HepG2 (cell line): ENCODE measurements around the gene SYNE3. TPM values are rescaled to one million over a fixed set of nuclear protein-coding genes. Genes with fewer than 3 reads are reported as not detected.
A peak's percentile ranks its signal among the peaks of the same experiment; 100 is the strongest.

Experiments used
- ATAC-seq: fragments of 200-7000 bp; cut with Tn5 transposase; 3 replicates; pipeline ENCODE4 v1.9.1; 2020; ENCODE audit warnings: mild to moderate bottlenecking, moderate library complexity
- BruUV-seq: library from RNA; stranded (reverse); fragments of 400-500 nt; replicated peaks from 2 replicates; lab custom pipeline; 2021; lab: Mats Ljungman, UMichigan
- CTCF ChIA-PET: fragments of 300-600 bp; formaldehyde crosslinking; extraction: SDS; loops from one replicate; lab custom pipeline; 2021; ENCODE audit warnings: low total read pairs, inconsistent platforms, low intra/inter-chr PET ratio; lab: Yijun Ruan, JAX
- POLR2A ChIA-PET: fragments of 350-600 bp; sonication (Branson Sonifier 250); formaldehyde crosslinking; loops from one replicate; lab custom pipeline; 2020; ENCODE audit warnings: antibody characterized with exemption, inconsistent platforms; lab: Yijun Ruan, JAX
- DNase-seq: peaks from one replicate; pipeline ENCODE4 v3.0.0-alpha.2; 2015; ENCODE audit warnings: low spot score
- FAIRE-seq: peaks from 3 replicates; lab custom pipeline; 2011; peaks lifted over from hg19 to GRCh38; lab: Jason Lieb, UNC
- H2AFZ ChIP-seq: one replicate; pipeline ENCODE4 v1.6.1; 2011; ENCODE audit warnings: low read length, inconsistent platforms
- H3K27ac ChIP-seq: fragments of 300-600 bp; 3 replicates; pipeline ENCODE4 v1.8.0; 2011; ENCODE audit warnings: mixed run types, mild to moderate bottlenecking, mixed read lengths, low read length, inconsistent platforms; ENCODE audit not compliant: insufficient read depth; ENCODE audit errors: extremely low read length
- H3K27me3 ChIP-seq, 2 experiments: fragments of 200-600 bp in 1 of 2; 2 replicates in 1 of 2; 3 replicates in 1 of 2; pipeline versions ENCODE4 v1.6.0 to v1.8.0; 2011; ENCODE audit warnings: low read length in 2 of 2, mild to moderate bottlenecking in 2 of 2, moderate library complexity in 2 of 2, inconsistent platforms in 1 of 2; ENCODE audit not compliant: insufficient read depth in 2 of 2, control insufficient read depth in 1 of 2
- H3K36me3 ChIP-seq, 2 experiments: fragments of 200-600 bp in 1 of 2; replicated peaks in 1 of 2; 2 replicates in 1 of 2; 3 replicates in 1 of 2; pipeline versions ENCODE4 v1.5.1 to v1.8.0; 2011; ENCODE audit warnings: low read length in 2 of 2, inconsistent platforms in 1 of 2; ENCODE audit not compliant: insufficient read depth in 2 of 2, control insufficient read depth in 1 of 2
- H3K4me1 ChIP-seq: 2 replicates; pipeline ENCODE4 v1.5.1; 2012; ENCODE audit warnings: low read length, inconsistent platforms; ENCODE audit not compliant: insufficient read depth
- H3K4me2 ChIP-seq: 2 replicates; pipeline ENCODE4 v1.6.0; 2011; ENCODE audit warnings: low read depth, low read length, inconsistent platforms
- H3K4me3 ChIP-seq, 3 experiments: fragments of 200-600 bp in 1 of 3; sonication (generic), shearing (Covaris generic) in 1 of 3; replicated peaks in 1 of 3; 2 replicates each; pipeline ENCODE4 v1.5.1; 2011 to 2016; ENCODE audit warnings: low read length in 3 of 3, inconsistent platforms in 2 of 3, low read depth in 2 of 3, mild to moderate bottlenecking in 2 of 3, control low read depth in 1 of 3, mixed read lengths in 1 of 3; ENCODE audit not compliant: insufficient read depth in 1 of 3
- H3K79me2 ChIP-seq: one replicate; pipeline ENCODE4 v1.6.1; 2011; ENCODE audit warnings: low read length, inconsistent platforms; ENCODE audit not compliant: insufficient read depth
- H3K9ac ChIP-seq: 2 replicates; pipeline ENCODE4 v1.6.0; 2011; ENCODE audit warnings: mild to moderate bottlenecking, low read depth, low read length, inconsistent platforms; ENCODE audit not compliant: insufficient read depth
- H3K9me3 ChIP-seq: 2 replicates; pipeline ENCODE4 v1.5.1; 2012; ENCODE audit warnings: mild to moderate bottlenecking, low read length
- H4K20me1 ChIP-seq: 2 replicates; pipeline ENCODE4 v1.6.0; 2011; ENCODE audit warnings: inconsistent platforms, mild to moderate bottlenecking, low read length, moderate library complexity; ENCODE audit not compliant: insufficient read depth
- ADNP ChIP-seq: sonication (generic); formaldehyde crosslinking; IDR thresholded peaks from 2 replicates; pipeline ENCODE4 v1.4.0; 2020; ENCODE audit warnings: missing genetic modification reagents
- AHR ChIP-seq: IDR thresholded peaks from 2 replicates; pipeline ENCODE4 v1.6.1; 2018; ENCODE audit warnings: missing genetic modification reagents, missing compliant biosample characterization
- FOXA3 ChIP-seq: IDR thresholded peaks from 2 replicates; pipeline ENCODE4 v1.6.1; 2016; ENCODE audit warnings: missing genetic modification reagents, missing compliant biosample characterization
- JUN ChIP-seq: sonication (generic); formaldehyde crosslinking; IDR thresholded peaks from 2 replicates; pipeline ENCODE4 v1.4.0; 2020; ENCODE audit warnings: mild to moderate bottlenecking, missing genetic modification reagents
- KAT7 ChIP-seq: IDR thresholded peaks from 2 replicates; pipeline ENCODE4 v1.6.1; 2018; ENCODE audit warnings: borderline replicate concordance, missing compliant biosample characterization
- KLF16 ChIP-seq, 2 experiments: sonication (generic) in 1 of 2; formaldehyde crosslinking in 1 of 2; IDR thresholded peaks; 2 replicates each; pipeline versions ENCODE4 v1.6.1 to v1.8.0; 2016 to 2023; ENCODE audit warnings: missing genetic modification reagents in 2 of 2, missing compliant biosample characterization in 1 of 2
- KMT2A ChIP-seq: sonication (generic); formaldehyde crosslinking; IDR thresholded peaks from 2 replicates; pipeline ENCODE4 v1.4.0; 2020; ENCODE audit warnings: missing genetic modification reagents
- MEIS2 ChIP-seq: sonication (generic); formaldehyde crosslinking; IDR thresholded peaks from 2 replicates; pipeline ENCODE4 v1.9.0; 2021; ENCODE audit warnings: mild to moderate bottlenecking, missing genetic modification reagents
- NR2F6 ChIP-seq, 2 experiments: IDR thresholded peaks; 2 replicates each; pipeline ENCODE4 v1.6.1; 2016; ENCODE audit warnings: antibody characterized with exemption in 1 of 2, mild to moderate bottlenecking in 1 of 2
- REPIN1 ChIP-seq: sonication (generic); formaldehyde crosslinking; IDR thresholded peaks from 2 replicates; pipeline ENCODE4 v1.8.0; 2022; ENCODE audit warnings: missing genetic modification reagents, low read depth, mild to moderate bottlenecking, borderline replicate concordance
- RXRB ChIP-seq: IDR thresholded peaks from 2 replicates; pipeline ENCODE4 v1.6.1; 2016; ENCODE audit warnings: borderline replicate concordance, missing genetic modification reagents, missing compliant biosample characterization
- SYNCRIP ChIP-seq: fragments of 200-400 bp; formaldehyde crosslinking; IDR thresholded peaks from 2 replicates; pipeline ENCODE4 v1.6.1; 2018; ENCODE audit warnings: mild to moderate bottlenecking, low read depth, low read length; ENCODE audit not compliant: insufficient read depth
- TBL1XR1 ChIP-seq: fragments of 150-350 bp; IDR thresholded peaks from 2 replicates; pipeline ENCODE4 v1.6.1; 2014; ENCODE audit warnings: borderline replicate concordance, low read length; ENCODE audit not compliant: partially characterized antibody
- ZBTB37 ChIP-seq: sonication (generic); formaldehyde crosslinking; IDR thresholded peaks from 2 replicates; pipeline ENCODE4 v1.4.0; 2020; ENCODE audit warnings: mild to moderate bottlenecking, missing genetic modification reagents
- ZFP36 ChIP-seq: fragments of 150-350 bp; IDR thresholded peaks from 2 replicates; pipeline ENCODE4 v1.6.1; 2018; ENCODE audit warnings: borderline replicate concordance, low read length, low read depth; ENCODE audit not compliant: partially characterized antibody
- ZKSCAN1 ChIP-seq: fragments of 150-350 bp; IDR thresholded peaks from 2 replicates; pipeline ENCODE4 v1.6.1; 2014; ENCODE audit warnings: low read length
- ZMAT3 ChIP-seq: sonication (generic); formaldehyde crosslinking; conservative IDR thresholded peaks from 2 replicates; pipeline ENCODE4 v1.7.0; 2021; ENCODE audit warnings: missing genetic modification reagents
- ZNF12 ChIP-seq: sonication (generic); formaldehyde crosslinking; IDR thresholded peaks from 2 replicates; pipeline ENCODE4 v1.5.0; 2020; ENCODE audit warnings: missing genetic modification reagents
- ZNF570 ChIP-seq: sonication (generic); formaldehyde crosslinking; IDR thresholded peaks from 2 replicates; pipeline ENCODE4 v1.4.0; 2020; ENCODE audit warnings: mild to moderate bottlenecking, missing genetic modification reagents, borderline replicate concordance
- ZNF589 ChIP-seq: sonication (generic); formaldehyde crosslinking; conservative IDR thresholded peaks from 2 replicates; pipeline ENCODE4 v1.8.0; 2022; ENCODE audit warnings: mild to moderate bottlenecking, moderate library complexity, missing genetic modification reagents
- ZNF850 ChIP-seq: sonication (generic); formaldehyde crosslinking; conservative IDR thresholded peaks from 2 replicates; pipeline ENCODE4 v1.9.0; 2021; ENCODE audit warnings: mild to moderate bottlenecking, missing genetic modification reagents
- WGBS: methylation state at CpG from one replicate; pipeline ENCODE4 v1.1.6; 2017; ENCODE audit warnings: low lambda C conversion rate; 5-methylcytosine and 5-hydroxymethylcytosine counted together
- in situ Hi-C: cut with HindIII; loops from 2 replicates; pipeline ENCODE4 v1.10.0; 2017; ENCODE audit warnings: low pct_unique_long_range_greater_than_20kb; ENCODE audit not compliant: extremely low pct_ligation_motif_present
- intact Hi-C: fragments of 100-400 bp; cut with micrococcal nuclease; formaldehyde crosslinking; loops from one replicate; pipeline ENCODE4 v1.10.0; 2022; ENCODE audit not compliant: unreplicated experiment
- polyA plus RNA-seq, 8 experiments: library from polyadenylated mRNA; depleted of rRNA in 3 of 8; stranded (reverse) in 7 of 8; unstranded in 1 of 8; fragments of >200 nt; fragmentation: Illumina TruSeq in 4 of 8; extraction: Trizol in 4 of 8; gene quantifications; 2 replicates each; pipeline versions ENCODE4 v1.2.1 to v1.2.3, GENCODE V29; 2011 to 2016; ENCODE audit warnings: low read depth in 4 of 8, missing spikeins in 1 of 8, mixed read lengths in 1 of 8; ENCODE audit not compliant: insufficient read depth in 1 of 8
- total RNA-seq, 5 experiments: library from RNA; depleted of rRNA; stranded (reverse); fragments of >200 nt; fragmentation: Illumina TruSeq; extraction: Trizol; gene quantifications; 2 replicates each; pipeline ENCODE4 v1.2.3, GENCODE V29; 2016; ENCODE audit warnings: low read depth in 1 of 5
- TF ChIP-seq, protein P1 (sequence below): sonication (generic); formaldehyde crosslinking; IDR thresholded peaks from 2 replicates; pipeline ENCODE4 v1.5.0; 2020; ENCODE audit warnings: mild to moderate bottlenecking, missing genetic modification reagents

The SYNE3 gene
- total and polyA plus RNA-seq, 2 of the 13 experiments (the other 11 are each of a cell fraction or from before 2014, with no cell fraction given), result 7.8 to 8.0 TPM

DNA sequence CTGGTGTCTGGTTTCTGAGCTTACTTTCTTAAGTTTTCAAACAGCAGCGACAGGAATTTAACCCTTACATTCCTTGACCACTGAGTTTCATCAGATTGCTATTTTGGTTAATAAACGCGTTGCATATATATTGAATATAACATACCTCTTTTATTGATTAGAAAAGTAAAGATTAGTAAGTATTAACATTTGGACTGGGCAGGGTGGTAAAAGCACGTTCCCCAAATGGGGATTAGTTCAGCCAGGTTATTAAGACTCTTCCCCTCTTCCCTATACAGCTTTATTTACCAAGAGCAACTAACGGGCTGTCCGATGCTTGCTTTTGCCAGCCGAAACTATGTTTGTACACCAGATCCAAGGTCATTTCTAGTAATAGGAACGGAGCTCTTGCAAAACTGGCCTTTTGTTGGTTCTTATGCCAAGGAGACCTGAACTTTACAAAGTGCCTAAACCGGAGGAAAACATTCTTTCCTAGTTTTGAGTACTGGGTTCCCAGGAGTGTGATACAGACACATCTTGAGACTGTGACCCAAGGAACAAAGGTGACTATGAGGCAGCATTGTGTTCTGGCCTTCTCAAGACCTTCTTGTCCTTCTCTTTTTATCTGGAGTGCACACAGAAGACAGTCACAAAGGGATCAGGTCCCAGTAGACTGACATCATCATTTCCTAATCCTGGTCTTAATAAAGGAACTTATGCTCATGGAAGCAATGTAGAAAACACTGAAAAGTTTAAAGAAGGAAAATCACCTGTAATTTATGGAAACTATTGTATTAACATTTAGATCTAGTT lies 21.0 kb upstream of the SYNE3 start:
- Histone ChIP-seq H2AFZ (no peak overlapping the region), H3K9me3 (no peaks in the 10 kb centered on the region), H3K4me2 (peak overlapping the region; percentile 91), H3K4me1 (peaks cover 48% of the 10 kb centered on the region), H3K27me3 (peaks cover 0 to 2% of the 10 kb centered on the region in 2 experiments; a peak in 1 of 5 replicates), H3K4me3 (peak overlapping the region; percentile 72 to 96 (median 87)), H3K27ac (peak overlapping the region; percentile 78), H4K20me1 (peaks cover 34% of the 10 kb centered on the region), H3K36me3 (peaks cover 0 to 4% of the 10 kb centered on the region in 2 experiments; a peak in 1 of 5 replicates), H3K9ac (peak overlapping the region; percentile 89), H3K79me2 (peaks cover 89% of the 10 kb centered on the region)
- in situ Hi-C loops, result no loop called here
- CTCF ChIA-PET, result no interaction called here
- peak; percentile 10 for ATAC-seq
- peak; percentile 90 for FAIRE-seq
- TSS peak; percentile 33 for BruUV-seq
- intact Hi-C loops, result loop anchor here (1.0 kb wide), 1 partner anchor 11 kb away; no protein-coding TSS in a partner anchor
- 2% methylated on average over 9 of the region's 9 CpGs for WGBS
- peak; percentile 93 for DNase-seq
- POLR2A ChIA-PET, result interaction anchor here (0.9 to 7.5 kb wide), 10 partner anchors 11 to 927 kb away, joined by 3 to 183 read pairs (median 18); partner anchors contain the start of gene SYNE3
- TF ChIP-seq JUN (CRISPR knock-in tag) (peak; percentile 56; the same call in 1 of the 2 replicates), ZNF589 (CRISPR knock-in tag) (no peak), RXRB (CRISPR knock-in tag) (peak; percentile 90), KMT2A (peak; percentile 52; the same call in 1 of the 2 replicates), KAT7 (no peak), REPIN1 (CRISPR knock-in tag) (peak; percentile 73; the same call in 1 of the 2 replicates), ZMAT3 (CRISPR knock-in tag) (no peak), ZNF570 (no peak), SYNCRIP (no peak), ZKSCAN1 (no peak), ZBTB37 (CRISPR knock-in tag) (peak; percentile 90), AHR (no peak; the same call in 1 of the 2 replicates), TBL1XR1 (no peak), NR2F6 (IDR thresholded peaks at IDR 0.05) (peak; percentile 60), NR2F6 (CRISPR knock-in tag; IDR thresholded peaks at IDR 0.05) (peak; percentile 79), FOXA3 (peak; percentile 94), ZFP36 (no peak), ADNP (CRISPR knock-in tag) (no peak), MEIS2 (CRISPR knock-in tag) (no peak), KLF16 (CRISPR knock-in tag; IDR thresholded peaks at IDR 0.05) (peak in 1 of 2 experiments; percentile 85; a peak in 2 of 4 replicates), ZNF850 (CRISPR knock-in tag) (no peak), ZNF12 (peak; percentile 34; the same call in 1 of the 2 replicates)
- TF ChIP-seq, protein P1, sequence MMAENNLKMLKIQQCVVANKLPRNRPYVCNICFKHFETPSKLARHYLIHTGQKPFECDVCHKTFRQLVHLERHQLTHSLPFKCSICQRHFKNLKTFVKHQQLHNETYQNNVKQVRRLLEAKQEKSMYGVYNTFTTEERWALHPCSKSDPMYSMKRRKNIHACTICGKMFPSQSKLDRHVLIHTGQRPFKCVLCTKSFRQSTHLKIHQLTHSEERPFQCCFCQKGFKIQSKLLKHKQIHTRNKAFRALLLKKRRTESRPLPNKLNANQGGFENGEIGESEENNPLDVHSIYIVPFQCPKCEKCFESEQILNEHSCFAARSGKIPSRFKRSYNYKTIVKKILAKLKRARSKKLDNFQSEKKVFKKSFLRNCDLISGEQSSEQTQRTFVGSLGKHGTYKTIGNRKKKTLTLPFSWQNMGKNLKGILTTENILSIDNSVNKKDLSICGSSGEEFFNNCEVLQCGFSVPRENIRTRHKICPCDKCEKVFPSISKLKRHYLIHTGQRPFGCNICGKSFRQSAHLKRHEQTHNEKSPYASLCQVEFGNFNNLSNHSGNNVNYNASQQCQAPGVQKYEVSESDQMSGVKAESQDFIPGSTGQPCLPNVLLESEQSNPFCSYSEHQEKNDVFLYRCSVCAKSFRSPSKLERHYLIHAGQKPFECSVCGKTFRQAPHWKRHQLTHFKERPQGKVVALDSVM (CRISPR knock-in tag), result no peak
